HG02973 (cell line): ENCODE results near the gene ZNF512B.
"Not testable (repeated sequence)": the region's sequence is repeated elsewhere in the genome, so short reads cannot be mapped to it uniquely, and the experiment has no call there.

Experiments used
- ATAC-seq: cut with Tn5 transposase; IDR thresholded peaks from one replicate; pipeline ENCODE4 v1.9.1; 2021; ENCODE audit warnings: moderate library complexity; ENCODE audit not compliant: unreplicated experiment

ZNF512B gene

DNA sequence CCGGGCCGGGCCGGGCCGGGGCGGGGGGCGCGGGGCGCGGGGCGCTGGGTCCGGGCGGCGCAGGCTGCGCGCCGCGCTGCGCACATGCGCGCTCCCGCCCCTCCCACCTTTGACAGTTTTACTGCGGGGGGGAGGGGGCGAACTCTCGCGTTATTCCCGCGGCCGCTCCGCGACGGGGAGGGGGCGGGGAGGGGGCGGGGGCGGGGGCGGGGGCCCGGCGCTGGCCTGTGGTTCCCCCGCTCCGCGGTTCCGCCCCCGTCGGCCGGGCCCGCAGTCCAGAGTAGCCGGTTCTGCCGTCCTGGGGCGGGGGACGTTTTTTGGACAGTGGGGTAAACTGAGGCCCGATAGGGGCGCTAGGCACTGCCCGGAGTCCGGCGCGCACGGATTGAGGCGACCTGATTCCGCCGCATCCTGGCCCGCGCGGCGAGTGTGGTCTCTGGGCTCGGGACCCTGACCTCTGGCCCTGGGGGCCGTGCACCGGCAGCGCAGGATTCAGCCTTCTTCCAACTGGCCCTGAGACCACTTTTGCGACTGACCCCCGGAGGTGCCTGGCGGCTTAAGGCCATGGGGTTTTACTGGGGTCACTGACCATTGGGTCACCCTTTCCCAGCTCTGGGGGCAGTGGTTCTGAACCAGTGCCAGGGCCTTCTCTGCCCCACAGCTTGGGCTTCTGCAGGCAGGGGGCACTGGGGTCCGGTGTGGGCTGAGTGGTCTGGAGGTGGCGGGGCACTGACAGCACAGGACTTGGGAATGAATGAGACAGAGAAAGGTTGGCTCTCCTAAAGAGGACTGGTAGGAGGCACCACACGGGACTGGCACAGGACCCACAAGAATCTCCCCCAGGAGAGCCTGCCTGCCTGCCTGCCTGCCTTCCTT, at the start of gene ZNF512B:
Gene ZNF512B, minus strand, starts transcription at position 93 of the 876 bp plus-strand sequence. CDS start 1,980 bp downstream, outside the sequence.
- no peak for ATAC-seq

- no peak for ATAC-seq
Measured at GRCh38 chr20:64015635-64016034, 45.9 kb upstream of the ZNF512B start.

DNA sequence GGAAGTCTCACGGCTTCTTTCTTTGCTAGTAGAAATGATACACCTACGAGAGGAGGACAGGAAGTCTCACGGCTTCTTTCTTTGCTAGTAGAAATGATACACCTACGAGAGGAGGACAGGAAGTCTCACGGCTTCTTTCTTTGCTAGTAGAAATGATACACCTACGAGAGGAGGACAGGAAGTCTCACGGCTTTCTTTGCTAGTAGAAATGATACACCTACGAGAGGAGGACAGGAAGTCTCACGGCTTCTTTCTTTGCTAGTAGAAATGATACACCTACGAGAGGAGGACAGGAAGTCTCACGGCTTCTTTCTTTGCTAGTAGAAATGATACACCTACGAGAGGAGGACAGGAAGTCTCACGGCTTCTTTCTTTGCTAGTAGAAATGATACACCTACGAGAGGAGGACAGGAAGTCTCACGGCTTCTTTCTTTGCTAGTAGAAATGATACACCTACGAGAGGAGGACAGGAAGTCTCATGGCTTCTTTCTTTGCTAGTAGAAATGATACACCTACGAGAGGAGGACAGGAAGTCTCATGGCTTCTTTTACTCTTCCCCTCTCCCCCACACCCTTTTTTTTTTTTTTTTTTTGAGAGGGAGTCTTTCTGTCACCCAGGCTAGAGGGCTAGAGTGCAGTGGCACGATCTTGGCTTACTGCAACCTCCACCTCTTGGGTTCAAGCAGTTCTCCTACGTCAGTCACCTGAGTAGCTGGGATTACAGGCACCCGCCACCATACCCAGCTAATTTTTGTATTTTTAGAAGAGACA, 42.8 kb upstream of the ZNF512B start:
- not testable (repeated sequence) for ATAC-seq

DNA sequence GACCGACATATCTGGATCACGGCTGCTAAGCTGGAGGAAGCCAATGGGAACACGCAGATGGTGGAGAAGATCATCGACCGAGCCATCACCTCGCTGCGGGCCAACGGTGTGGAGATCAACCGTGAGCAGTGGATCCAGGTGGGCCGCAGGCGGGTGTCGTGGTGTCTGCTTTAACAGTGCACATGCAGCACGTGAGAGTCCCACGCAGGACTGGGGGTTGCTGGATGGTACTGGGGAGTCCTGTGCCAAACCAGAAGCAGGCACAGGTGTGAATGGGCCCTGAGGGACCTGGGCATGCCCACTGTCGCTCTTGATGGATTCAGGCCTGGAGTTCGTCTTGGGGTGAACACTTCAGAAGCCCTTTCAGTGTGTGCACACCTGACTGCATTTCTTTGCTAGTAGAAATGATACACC, 41.6 kb upstream of the ZNF512B start:
- ATAC-seq = no peak

GRCh38 chr20:64010711-64011237, 41.0 kb upstream of the ZNF512B start:
- ATAC-seq = no peak

DNA sequence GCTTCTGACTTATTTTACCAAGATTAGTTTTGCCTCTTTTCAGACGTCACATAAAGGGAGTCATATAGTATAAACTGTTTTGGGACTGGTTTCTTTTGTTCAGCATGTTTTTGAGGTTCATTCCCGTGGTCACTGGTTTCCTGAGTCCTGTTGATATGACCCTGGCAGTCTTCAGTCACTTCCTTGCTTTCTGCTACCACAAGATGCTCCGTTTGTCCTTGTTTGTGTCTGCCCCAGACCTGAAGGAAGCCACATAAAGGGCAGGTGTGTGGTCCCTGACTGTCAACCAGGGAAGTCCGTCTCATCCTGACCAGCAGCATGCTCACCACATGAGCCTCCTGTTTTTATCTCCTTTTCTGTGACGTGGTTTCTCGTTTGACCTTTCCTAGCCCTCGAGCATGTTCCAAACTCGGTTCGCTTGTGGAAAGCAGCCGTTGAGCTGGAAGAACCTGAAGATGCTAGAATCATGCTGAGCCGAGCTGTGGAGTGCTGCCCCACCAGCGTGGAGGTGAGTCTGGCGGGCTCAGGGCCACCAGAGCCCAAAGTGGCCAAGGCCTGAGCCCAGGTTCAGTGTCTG, 40.2 kb upstream of the ZNF512B start:
- ATAC-seq = no peak

- ATAC-seq = no peak
Measured at GRCh38 chr20:64006902-64007301, 37.2 kb upstream of the ZNF512B start.

- ATAC-seq = no peak
Measured at GRCh38 chr20:64006490-64006889, 36.8 kb upstream of the ZNF512B start.

DNA sequence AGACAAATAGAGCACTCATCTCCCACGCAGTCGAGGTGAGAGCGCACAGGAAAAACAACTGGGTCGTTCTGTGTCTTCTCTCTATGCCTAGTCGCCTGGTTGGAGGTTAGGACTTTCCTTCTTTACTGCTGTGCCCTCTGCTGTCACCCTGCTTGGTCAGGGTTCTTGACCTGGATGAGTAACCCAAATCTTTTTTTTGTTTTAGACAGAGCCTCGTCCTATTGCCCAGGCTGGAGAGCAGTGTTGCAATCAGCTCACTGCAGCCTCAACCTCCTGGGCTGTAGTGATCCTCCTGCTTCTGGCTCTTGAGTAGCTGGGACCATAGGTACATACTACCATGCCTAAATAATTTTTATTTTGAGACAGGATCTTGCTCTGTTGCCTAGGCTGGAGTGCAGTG, 35.7 kb upstream of the ZNF512B start:
- ATAC-seq = no peak

GRCh38 chr20:64003960-64004725, 34.4 kb upstream of the ZNF512B start:
- ATAC-seq = no peak

GRCh38 chr20:64001607-64002011, 31.9 kb upstream of the ZNF512B start:
- no peak for ATAC-seq

DNA sequence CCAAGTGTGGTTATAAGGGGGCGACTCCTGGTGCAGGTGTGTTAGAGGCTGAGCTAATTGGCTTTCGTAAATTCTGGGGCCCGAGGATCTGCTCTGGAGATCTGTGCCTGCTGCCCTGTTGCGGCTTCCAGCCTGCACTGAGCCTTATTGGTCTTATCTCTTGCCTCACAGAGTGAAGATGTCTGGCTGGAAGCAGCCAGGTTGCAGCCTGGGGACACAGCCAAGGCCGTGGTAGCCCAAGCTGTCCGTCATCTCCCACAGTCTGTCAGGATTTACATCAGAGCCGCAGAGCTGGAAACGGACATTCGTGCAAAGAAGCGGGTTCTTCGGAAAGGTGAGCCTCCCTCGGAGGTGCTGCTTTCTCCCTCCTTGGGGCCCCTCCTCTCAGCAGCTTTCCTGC, 31.2 kb upstream of the ZNF512B start:
- ATAC-seq = no peak

DNA sequence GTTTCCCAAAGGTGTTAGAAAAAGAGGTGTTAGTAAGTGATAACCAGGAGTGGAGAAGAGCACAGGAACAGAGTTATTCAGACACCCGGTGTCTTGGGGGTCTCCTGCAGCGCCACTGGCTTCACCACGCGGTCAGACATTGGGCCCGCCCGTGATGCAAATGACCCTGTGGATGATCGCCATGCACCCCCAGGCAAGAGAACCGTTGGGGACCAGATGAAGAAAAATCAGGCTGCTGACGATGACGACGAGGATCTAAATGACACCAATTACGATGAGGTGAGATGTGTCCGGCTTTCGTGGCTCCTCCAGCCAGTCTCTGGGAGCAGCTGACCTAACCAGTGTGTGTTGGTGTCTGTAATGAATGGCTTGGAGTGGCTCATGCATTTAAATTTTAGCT, 13.2 kb upstream of the ZNF512B start:
- no peak for ATAC-seq

GRCh38 chr20:63980806-63981728, 11.3 kb upstream of the ZNF512B start, which contains the start of gene PRPF6:
TSS of gene PRPF6 (plus strand) at chr20:63981132. CDS start at chr20:63981246, 114 bp downstream.
- ATAC-seq = peak; percentile 60

- ATAC-seq = peak; percentile 13
Measured at GRCh38 chr20:63980317-63980805, 10.6 kb upstream of the ZNF512B start.

- no peak for ATAC-seq
Measured at GRCh38 chr20:63979557-63980316, 10.0 kb upstream of the ZNF512B start, which contains the start of gene SAMD10. TSS of gene SAMD10 (minus strand) at chr20:63979642. CDS start at chr20:63979467, 175 bp downstream.

- no peak for ATAC-seq
Measured at GRCh38 chr20:63979229-63979556, 9.5 kb upstream of the ZNF512B start.
